ENCODE measurements around the gene PPP1R9A. TPM values are rescaled to one million over a fixed set of nuclear protein-coding genes. Genes with fewer than 3 reads are reported as not detected.
"Not testable (repeated sequence)": the region's sequence is repeated elsewhere in the genome, so short reads cannot be mapped to it uniquely, and the experiment has no call there.

The PPP1R9A gene
- polyA plus RNA-seq, 10 donors = 13.8 to 36.3 (median 24.3) TPM

GRCh38 chr7:94973844-94974243 lies 66.5 kb downstream of the PPP1R9A start:
- DNase-seq = no peak

DNA sequence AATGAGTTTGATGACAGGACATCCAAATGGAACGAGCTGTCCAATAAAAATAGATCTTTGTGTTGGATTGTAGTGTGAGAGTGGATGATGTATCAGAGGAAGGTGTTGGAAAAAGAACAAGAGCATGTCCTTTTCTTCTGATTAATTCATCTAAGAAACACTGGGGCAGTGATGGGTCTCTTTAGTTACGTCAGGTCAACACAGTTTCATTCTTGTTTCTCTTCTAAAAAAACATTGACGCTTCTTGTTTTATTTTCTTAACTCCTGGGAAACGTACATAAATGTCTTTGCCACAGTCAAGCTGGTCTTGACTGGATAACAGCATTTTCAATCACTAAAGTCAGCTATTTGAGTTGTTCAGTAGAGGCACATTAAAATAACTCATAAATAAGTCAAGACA lies 67.0 kb downstream of the PPP1R9A start:
- no peak for DNase-seq

- DNase-seq = peak; percentile 87 to 94 (median 88)
Measured at GRCh38 chr7:94975336-94975735, 67.9 kb downstream of the PPP1R9A start.

- no peak for DNase-seq
Measured at GRCh38 chr7:94980418-94981142, 73.2 kb downstream of the PPP1R9A start.

- DNase-seq = no peak
Measured at GRCh38 chr7:94995921-94996320, 88.5 kb downstream of the PPP1R9A start.

DNA sequence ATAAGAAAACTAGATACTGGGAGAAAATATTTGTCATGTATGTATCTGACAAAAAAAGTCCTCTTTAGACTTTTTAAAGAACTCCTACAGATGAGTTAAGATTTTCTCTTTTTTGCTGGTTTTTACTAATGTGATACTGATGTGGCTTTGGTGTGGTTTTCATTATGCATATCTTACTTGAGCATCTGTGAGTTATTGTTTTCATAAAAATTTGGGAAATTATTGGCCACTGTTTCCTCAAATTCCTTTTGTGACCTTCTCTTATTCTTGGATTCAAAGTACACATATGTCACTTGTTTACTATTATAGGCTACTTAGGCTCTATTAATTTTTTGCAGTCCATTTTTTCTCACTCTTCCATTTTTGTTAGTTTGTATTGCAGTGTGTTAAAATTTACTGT lies 89.0 kb downstream of the PPP1R9A start:
- DNase-seq = peak in 2 of 3 donors; percentile 47 to 69

GRCh38 chr7:94997547-94997946 lies 90.2 kb downstream of the PPP1R9A start:
- peak; percentile 54 to 90 (median 79) for DNase-seq

DNA sequence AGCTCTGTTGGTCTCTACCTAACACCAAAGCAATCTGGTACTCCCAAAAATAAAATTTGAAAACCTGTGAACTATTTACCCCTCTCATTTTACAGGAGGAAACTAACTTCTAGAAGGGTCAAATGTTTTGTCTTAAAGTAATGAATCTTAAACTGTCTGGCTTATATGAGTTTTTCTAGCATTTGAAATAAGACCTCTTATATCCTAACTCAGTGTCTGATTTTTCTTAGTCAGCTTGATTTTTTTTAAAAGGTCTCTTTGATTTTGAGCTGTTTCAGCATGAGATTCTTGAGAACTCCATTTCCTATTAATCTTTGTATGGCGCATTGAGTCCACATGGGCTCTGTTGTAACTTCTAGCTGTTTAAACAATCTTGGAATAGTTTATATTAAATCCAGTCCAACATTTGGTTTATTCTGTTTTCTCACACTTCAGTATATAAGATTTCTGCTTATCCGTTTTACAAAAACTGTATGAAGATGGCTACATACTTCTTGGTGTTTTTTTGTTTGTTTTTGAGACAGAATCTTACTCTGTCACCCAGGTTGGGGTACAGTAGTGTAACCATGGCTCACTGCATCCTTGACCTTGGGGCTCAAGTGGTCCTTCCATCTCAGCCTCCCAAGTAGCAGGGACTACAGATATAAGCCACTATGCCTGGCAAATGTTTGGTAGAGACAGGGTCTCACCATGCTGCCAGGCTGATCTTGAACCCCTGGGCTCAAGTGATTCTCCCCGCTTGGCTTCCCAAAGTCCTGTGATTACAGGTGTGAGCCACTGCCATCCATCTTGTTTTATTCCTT lies 91.1 kb downstream of the PPP1R9A start:
- DNase-seq = peak in 1 of 3 donors; percentile 45

DNA sequence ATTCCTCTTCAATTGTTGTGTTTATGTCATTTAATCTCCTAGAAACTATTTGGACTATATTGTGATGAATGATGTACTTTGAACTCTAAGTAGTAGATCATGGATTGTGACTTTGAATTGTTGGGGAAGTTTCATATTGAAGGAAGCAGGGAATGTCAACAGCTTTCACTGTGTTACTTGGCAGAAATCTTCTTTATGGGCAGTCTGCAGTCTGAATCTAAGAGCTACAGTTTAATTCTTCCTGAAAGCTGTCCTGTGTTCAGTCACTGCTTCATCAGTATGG lies 91.6 kb downstream of the PPP1R9A start:
- no peak for DNase-seq

GRCh38 chr7:94999601-95000000 lies 92.2 kb downstream of the PPP1R9A start:
- not testable (repeated sequence) for DNase-seq

- no peak for DNase-seq
Measured at GRCh38 chr7:95001258-95001657, 93.9 kb downstream of the PPP1R9A start.

DNA sequence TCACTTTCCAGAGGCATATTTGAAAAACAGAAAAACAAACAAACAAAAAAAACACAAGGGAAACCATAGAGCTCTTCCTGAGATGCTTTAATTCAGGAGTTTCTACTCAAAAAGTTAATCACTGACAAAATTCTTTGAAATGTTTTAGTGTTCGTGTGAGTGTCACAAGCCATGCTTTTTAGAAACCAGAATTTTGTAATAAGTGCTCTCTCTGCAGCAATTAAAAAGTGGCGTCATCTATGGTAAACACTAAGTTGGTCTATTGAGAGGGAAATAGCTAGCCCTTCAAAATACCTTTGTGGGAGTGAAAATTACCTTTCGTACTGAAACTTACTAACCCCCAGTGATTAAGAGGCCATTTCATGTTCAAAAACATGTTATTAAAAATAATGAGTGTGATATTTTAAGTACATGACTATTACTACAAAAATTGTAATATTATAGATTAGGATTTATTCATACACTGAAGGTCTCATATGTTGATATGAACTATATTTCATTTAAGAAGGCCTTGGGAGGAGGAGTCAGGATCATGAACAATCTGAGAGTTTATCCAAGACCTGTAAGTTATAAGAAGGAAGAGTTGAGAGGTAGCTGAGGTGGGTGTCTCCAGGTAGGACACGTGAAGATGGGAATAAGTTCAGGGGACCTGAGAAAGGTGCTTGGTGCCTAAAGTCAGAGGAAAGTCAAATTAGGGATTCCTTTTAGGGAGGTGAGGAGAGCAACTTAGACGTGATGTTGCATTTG lies 94.6 kb downstream of the PPP1R9A start:
- no peak for DNase-seq

- peak in 1 of 3 donors; percentile 57 for DNase-seq
Measured at GRCh38 chr7:95002775-95003174, 95.4 kb downstream of the PPP1R9A start.

- peak; percentile 56 to 74 (median 59) for DNase-seq
Measured at GRCh38 chr7:95004618-95005247, 97.3 kb downstream of the PPP1R9A start.

DNA sequence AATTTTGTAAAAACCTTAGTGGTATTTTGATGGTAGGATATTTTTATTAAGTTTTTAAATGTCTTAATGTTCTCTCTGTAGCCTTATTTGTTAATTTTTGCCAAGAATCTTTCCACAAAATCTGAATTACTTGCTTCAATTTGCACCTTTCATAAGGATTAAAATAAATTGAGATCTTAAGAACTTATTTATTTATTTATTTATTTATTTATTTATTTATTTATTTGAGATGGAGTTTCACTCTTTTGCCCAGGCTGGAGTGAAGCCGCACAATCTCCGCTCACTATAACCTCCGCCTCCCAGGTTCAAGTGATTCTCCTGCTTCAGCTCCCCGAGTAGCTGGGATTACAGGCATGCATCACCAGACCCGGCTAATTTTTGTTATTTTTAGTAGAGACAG lies 98.6 kb downstream of the PPP1R9A start:
- no peak for DNase-seq

DNA sequence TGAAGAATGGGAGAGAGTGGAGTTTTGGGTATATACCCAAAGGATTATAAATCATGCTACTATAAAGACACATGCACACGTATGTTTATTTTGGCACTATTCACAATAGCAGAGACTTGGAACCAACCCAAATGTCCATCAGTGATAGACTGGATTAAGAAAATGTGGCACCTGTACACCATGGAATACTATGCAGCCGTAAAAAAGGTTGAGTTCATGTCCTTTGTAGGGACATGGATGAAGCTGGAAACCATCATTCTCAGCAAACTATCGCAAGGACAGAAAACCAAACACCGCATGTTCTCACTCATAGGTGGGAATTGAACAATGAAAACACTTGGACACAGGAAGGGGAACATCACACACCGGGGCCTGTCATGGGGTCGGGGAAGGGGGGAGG lies 101.4 kb downstream of the PPP1R9A start:
- DNase-seq = not testable (repeated sequence)

DNA sequence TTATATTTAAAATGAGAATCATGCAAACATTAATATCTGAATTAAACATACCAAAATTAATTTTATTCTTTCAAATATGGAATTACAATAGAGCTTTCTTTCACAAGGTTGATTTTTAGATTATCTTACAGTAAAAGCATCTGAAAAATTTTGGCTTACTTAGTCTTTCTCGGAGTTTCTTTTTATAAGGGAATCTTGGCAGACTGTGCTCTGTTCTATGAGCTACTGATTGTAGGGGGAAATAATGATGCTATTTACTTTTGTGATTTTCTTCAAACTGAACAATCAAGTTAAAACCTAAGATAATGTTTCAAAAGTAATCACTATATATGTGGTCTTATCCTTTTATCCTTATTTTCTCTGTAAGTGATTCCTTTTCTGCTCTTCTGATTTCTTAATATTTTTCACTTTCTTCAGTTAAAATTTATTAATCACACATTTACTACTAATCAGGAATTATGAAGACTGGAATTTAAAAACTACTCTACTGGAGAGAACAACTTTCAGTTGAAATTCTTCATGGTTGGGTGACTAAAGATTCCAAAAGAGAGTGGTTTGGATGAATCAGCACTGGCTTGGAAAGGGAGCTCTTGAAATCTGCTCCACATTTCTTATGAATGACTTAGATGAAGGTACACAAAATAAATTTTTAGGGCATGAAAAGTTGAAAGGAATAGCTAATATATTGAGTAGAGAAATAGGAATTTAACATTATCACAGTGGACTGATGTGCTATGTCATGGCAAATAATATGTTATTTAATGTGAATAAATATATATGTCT lies 103.9 kb downstream of the PPP1R9A start:
- peak in 2 of 3 donors; percentile 57 to 69 for DNase-seq

GRCh38 chr7:95011995-95012394 lies 104.6 kb downstream of the PPP1R9A start:
- no peak for DNase-seq

- no peak for DNase-seq
Measured at GRCh38 chr7:95018021-95018420, 110.6 kb downstream of the PPP1R9A start.

DNA sequence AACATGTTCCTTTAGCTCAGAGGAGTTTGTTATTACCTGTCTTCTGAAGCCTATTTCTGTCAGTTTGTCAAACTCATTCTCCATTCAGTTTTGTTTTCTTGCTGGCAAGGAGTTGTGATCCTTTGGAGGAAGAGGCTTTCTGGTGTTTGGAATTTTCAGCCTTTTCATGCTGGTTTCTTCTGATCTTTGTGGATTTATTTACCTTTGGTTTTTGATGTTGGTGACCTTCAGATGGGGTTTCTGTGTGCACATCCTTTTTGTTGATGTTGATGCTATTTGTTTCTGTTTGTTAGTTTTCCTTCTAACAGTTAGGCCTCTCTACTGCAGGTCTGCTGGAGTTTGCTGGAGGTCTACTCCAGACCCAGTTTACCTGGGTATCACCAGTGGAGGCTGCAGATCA lies 118.6 kb downstream of the PPP1R9A start:
- DNase-seq = no peak

DNA sequence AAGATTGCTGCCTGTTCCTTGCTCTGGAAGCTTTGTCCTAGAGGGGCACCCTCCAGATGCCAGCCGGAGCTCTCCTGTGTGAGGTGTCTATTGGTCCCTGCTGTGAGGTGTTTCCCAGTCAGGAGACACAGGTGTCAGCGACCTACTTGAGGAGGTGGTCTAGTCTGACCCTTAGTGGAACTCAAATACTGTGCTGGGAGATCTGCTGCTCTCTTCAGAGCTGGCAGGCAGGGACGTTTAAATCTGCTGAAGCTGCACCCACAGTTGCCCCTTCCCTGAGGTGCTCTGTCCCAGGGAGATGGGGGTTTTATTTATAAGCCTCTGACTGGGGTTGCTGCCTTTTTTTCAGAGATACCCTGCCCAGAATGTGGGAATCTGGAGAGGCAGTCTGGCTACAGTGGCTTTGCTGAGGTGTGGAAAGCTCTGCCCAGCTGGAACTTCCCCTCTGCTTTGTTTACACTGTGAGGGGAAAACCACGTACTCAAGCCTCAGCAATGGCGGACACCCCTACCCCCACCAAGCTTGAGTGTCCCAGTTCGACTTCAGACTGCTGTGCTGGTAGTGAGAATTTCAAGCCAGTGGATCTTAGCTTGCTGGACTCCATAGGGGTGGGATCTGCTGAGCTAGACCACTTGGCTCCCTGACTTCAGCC lies 119.2 kb downstream of the PPP1R9A start:
- no peak for DNase-seq
